ENCODE data around the gene GTF3C4.

GTF3C4 gene

GRCh38 chr9:132733260-132733815, 63.1 kb downstream of the GTF3C4 start:
- Histone ChIP-seq H3K4me3 (ENCODE audit: low read depth, low read length, poor library complexity, severe bottlenecking) (no peak overlapping the region), H3K27me3 (ENCODE audit: insufficient read depth, low read length) (no peaks in the 10 kb centered on the region), H2AFZ (ENCODE audit: low read length) (no peak overlapping the region), H3K27ac (ENCODE audit: low read depth, low read length, poor library complexity, severe bottlenecking) (no peak overlapping the region), H3K79me2 (ENCODE audit: insufficient read depth, low read length) (no peaks in the 10 kb centered on the region), H3K4me2 (ENCODE audit: low read length) (no peak overlapping the region), H3K9me2 (ENCODE audit: low read depth, low read length) (no peaks in the 10 kb centered on the region), H4K20me1 (ENCODE audit: insufficient read depth, low read length) (no peaks in the 10 kb centered on the region), H3F3A (ENCODE audit: insufficient read depth, low read length) (no peaks in the 10 kb centered on the region), H3K9me3 (ENCODE audit: low read length) (no peaks in the 10 kb centered on the region), H3K4me1 (ENCODE audit: insufficient read depth, low read length, severe bottlenecking) (no peaks in the 10 kb centered on the region), H3K9ac (ENCODE audit: low read length) (no peak overlapping the region), H3K36me3 (ENCODE audit: insufficient read depth, low read length) (no peaks in the 10 kb centered on the region)
- no peak for TF ChIP-seq CTCF (IDR thresholded peaks at IDR 0.05; ENCODE audit: low read length)
- no peak for TF ChIP-seq EZH2 (IDR thresholded peaks at IDR 0.05; ENCODE audit: borderline replicate concordance, low read length)

- Histone ChIP-seq H3K27ac (ENCODE audit: low read depth, low read length, poor library complexity, severe bottlenecking) (no peak overlapping the region), H3F3A (ENCODE audit: insufficient read depth, low read length) (no peaks in the 10 kb centered on the region), H2AFZ (ENCODE audit: low read length) (no peak overlapping the region), H3K27me3 (ENCODE audit: insufficient read depth, low read length) (no peaks in the 10 kb centered on the region), H3K4me1 (ENCODE audit: insufficient read depth, low read length, severe bottlenecking) (no peaks in the 10 kb centered on the region), H4K20me1 (ENCODE audit: insufficient read depth, low read length) (no peaks in the 10 kb centered on the region), H3K4me3 (ENCODE audit: low read depth, low read length, poor library complexity, severe bottlenecking) (no peak overlapping the region), H3K9ac (ENCODE audit: low read length) (no peak overlapping the region), H3K9me2 (ENCODE audit: low read depth, low read length) (no peaks in the 10 kb centered on the region), H3K4me2 (ENCODE audit: low read length) (no peak overlapping the region), H3K9me3 (ENCODE audit: low read length) (no peaks in the 10 kb centered on the region), H3K36me3 (ENCODE audit: insufficient read depth, low read length) (no peaks in the 10 kb centered on the region), H3K79me2 (ENCODE audit: insufficient read depth, low read length) (no peaks in the 10 kb centered on the region)
- TF ChIP-seq CTCF (IDR thresholded peaks at IDR 0.05; ENCODE audit: low read length) (no peak), EZH2 (IDR thresholded peaks at IDR 0.05; ENCODE audit: borderline replicate concordance, low read length) (no peak)
Measured at GRCh38 chr9:132739710-132740310, 69.5 kb downstream of the GTF3C4 start.

GRCh38 chr9:132740526-132741309, 70.5 kb downstream of the GTF3C4 start:
- Histone ChIP-seq H3K9me3 (ENCODE audit: low read length) (no peaks in the 10 kb centered on the region), H3K4me1 (ENCODE audit: insufficient read depth, low read length, severe bottlenecking) (no peaks in the 10 kb centered on the region), H2AFZ (ENCODE audit: low read length) (no peak overlapping the region), H3K9me2 (ENCODE audit: low read depth, low read length) (no peaks in the 10 kb centered on the region), H3F3A (ENCODE audit: insufficient read depth, low read length) (no peaks in the 10 kb centered on the region), H3K36me3 (ENCODE audit: insufficient read depth, low read length) (no peaks in the 10 kb centered on the region), H4K20me1 (ENCODE audit: insufficient read depth, low read length) (no peaks in the 10 kb centered on the region), H3K27ac (ENCODE audit: low read depth, low read length, poor library complexity, severe bottlenecking) (no peak overlapping the region), H3K27me3 (ENCODE audit: insufficient read depth, low read length) (no peaks in the 10 kb centered on the region), H3K4me2 (ENCODE audit: low read length) (no peak overlapping the region), H3K4me3 (ENCODE audit: low read depth, low read length, poor library complexity, severe bottlenecking) (no peak overlapping the region), H3K79me2 (ENCODE audit: insufficient read depth, low read length) (no peaks in the 10 kb centered on the region), H3K9ac (ENCODE audit: low read length) (no peak overlapping the region)
- no peak for TF ChIP-seq EZH2 (IDR thresholded peaks at IDR 0.05; ENCODE audit: borderline replicate concordance, low read length)
- no peak for TF ChIP-seq CTCF (IDR thresholded peaks at IDR 0.05; ENCODE audit: low read length)

Measured in OCI-LY1 (cell line).